ENCODE results near the gene MARCHF4.

MARCHF4 gene

DNA sequence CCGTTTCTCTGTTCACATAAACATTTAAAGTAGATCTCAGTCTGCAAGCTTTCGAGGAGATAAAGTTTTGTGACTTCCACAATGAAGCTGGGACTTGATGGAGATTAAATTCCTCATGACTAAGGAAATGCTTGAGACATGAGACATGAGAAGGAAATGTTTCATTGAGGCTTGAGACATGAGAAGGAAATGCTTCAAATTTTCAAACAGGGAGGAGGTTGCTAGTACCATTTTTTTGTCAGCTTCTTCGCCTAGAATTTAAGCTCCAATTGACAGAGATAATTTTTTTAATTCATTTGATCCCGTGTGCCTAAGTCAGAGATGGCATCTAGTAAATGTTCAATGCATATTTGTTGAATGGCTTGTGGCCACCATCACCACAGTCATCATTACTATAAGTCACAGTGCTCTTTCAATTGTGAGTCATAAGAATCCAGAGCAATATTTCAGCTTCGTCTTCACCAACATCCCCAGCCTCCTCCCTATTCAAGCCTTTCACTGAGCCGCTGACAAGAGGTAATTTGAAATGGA lies 543 bp upstream of the MARCHF4 start:
- DNase-seq = no peak
- Mint-ChIP-seq H3K9me3 (no peaks in the 10 kb centered on the region), H3K36me3 (ENCODE audit: low read depth) (no peaks in the 10 kb centered on the region), H3K27me3 (ENCODE audit: low read depth, poor library complexity) (peaks cover 93% of the 10 kb centered on the region), H3K4me1 (peaks cover 16% of the 10 kb centered on the region), H3K4me3 (peak overlapping the region; percentile 78), H3K27ac (no peak overlapping the region)
- TF ChIP-seq, protein P1, sequence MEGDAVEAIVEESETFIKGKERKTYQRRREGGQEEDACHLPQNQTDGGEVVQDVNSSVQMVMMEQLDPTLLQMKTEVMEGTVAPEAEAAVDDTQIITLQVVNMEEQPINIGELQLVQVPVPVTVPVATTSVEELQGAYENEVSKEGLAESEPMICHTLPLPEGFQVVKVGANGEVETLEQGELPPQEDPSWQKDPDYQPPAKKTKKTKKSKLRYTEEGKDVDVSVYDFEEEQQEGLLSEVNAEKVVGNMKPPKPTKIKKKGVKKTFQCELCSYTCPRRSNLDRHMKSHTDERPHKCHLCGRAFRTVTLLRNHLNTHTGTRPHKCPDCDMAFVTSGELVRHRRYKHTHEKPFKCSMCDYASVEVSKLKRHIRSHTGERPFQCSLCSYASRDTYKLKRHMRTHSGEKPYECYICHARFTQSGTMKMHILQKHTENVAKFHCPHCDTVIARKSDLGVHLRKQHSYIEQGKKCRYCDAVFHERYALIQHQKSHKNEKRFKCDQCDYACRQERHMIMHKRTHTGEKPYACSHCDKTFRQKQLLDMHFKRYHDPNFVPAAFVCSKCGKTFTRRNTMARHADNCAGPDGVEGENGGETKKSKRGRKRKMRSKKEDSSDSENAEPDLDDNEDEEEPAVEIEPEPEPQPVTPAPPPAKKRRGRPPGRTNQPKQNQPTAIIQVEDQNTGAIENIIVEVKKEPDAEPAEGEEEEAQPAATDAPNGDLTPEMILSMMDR (IDR thresholded peaks at IDR 0.05) = no peak

DNA sequence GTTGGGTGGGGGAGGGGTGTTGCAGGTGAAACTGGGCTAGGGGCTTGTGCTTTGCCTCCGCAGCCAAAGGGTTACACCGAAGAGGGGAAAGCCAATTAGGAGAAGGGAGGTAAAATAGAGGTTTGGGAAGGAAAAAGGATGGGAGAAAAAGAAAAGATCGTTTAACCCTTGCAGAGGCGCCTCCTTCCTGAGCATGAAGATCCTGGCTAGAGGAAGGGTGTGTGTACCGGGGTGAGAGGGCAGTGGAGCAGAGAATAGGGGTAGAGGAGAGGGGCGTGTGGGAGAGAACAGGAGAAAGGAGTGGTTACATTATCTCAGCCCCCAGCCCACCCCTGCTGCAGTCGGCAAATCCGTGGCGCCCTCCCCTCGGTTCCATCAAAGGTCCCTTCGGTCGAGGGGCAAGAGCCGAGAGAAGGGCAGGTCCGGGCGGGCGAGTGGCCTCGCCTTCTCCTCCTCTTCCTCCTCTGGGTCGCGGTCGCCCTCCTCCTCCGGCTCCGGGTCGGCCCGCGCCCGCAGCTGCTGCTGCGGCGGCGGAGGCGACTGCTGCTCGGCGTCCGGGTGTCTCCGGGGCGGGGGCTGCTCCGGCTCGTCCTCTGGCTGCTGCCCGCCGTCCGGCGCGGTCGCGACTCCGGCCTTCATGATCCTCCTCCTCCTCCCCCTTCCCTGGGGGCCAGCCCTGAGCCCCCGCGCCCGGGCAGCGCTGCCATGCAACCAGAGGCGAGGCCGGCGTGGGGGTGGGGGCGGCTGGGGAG lies 1.1 kb downstream of the MARCHF4 start:
- TF ChIP-seq, protein P1 (IDR thresholded peaks at IDR 0.05) = no peak
- Mint-ChIP-seq H3K9me3 (no peaks in the 10 kb centered on the region), H3K27me3 (ENCODE audit: low read depth, poor library complexity) (peaks cover 95% of the 10 kb centered on the region), H3K4me1 (peaks cover 16% of the 10 kb centered on the region), H3K27ac (no peak overlapping the region), H3K36me3 (ENCODE audit: low read depth) (no peaks in the 10 kb centered on the region), H3K4me3 (peak overlapping the region; percentile 82)
- DNase-seq = peak; percentile 57

DNA sequence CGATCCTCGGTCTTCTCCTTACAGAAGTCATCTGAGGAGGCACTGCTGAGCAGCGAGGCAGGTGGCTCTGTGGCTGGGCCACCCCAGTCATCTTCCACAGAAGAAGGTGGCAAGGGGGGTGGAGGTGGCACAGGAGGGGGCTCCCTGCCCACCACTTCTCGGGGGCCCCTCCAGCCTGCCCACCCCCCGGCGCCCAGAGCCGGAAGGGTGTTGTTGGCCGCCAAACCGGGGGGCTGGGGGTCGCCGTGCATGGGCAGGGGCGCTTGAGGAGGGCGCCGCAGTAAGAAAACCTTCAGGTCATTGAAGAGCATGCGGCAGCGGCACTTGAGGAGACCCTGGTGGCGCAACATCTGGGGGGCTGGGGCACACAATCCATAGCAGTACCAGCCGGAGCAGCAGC lies 2.5 kb downstream of the MARCHF4 start:
- Mint-ChIP-seq H3K9me3 (no peaks in the 10 kb centered on the region), H3K4me3 (peak overlapping the region; percentile 46), H3K27me3 (ENCODE audit: low read depth, poor library complexity) (peaks cover 91% of the 10 kb centered on the region), H3K4me1 (peaks cover 16% of the 10 kb centered on the region), H3K27ac (no peak overlapping the region), H3K36me3 (ENCODE audit: low read depth) (no peaks in the 10 kb centered on the region)
- no peak for DNase-seq
- TF ChIP-seq, protein P1 (IDR thresholded peaks at IDR 0.05) = no peak

DNA sequence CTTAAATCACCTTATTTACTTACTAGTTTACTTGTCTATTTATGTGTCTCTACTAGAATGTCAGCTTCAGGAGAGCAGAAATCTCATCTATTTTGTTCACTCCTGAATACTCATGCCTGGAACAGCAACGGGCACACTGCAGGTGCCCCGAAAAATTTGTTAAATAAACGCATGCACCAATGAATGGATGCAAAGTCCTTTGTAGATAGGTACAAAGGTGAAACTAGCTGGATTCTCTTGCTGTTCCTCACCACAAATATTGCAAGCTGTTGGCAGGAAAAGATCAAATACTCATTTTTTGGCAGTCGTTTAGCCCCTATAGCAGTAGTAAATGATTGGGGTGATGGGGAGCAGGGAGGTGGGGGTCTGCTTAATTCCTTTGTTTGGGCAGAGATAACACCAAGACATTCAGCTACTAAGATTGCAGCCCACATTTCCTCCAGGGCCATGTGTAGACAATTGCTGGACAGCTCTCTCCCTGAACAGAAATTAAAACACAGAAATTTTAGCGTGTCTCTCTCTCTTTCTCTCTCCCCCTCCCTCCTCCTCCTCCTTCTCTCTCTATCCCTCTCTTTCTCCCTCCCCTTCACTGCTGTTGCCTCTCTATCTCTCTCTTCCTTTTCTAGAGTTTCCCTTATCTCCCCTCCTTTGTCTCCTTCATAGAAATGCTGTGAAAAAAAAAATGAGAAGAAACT lies 5.4 kb downstream of the MARCHF4 start:
- TF ChIP-seq, protein P1 (IDR thresholded peaks at IDR 0.05) = no peak
- no peak for DNase-seq
- Mint-ChIP-seq H3K9me3 (no peaks in the 10 kb centered on the region), H3K4me1 (peaks cover 8% of the 10 kb centered on the region), H3K27me3 (ENCODE audit: low read depth, poor library complexity) (peaks cover 77% of the 10 kb centered on the region), H3K27ac (no peak overlapping the region), H3K36me3 (ENCODE audit: low read depth) (no peaks in the 10 kb centered on the region), H3K4me3 (no peak overlapping the region)

DNA sequence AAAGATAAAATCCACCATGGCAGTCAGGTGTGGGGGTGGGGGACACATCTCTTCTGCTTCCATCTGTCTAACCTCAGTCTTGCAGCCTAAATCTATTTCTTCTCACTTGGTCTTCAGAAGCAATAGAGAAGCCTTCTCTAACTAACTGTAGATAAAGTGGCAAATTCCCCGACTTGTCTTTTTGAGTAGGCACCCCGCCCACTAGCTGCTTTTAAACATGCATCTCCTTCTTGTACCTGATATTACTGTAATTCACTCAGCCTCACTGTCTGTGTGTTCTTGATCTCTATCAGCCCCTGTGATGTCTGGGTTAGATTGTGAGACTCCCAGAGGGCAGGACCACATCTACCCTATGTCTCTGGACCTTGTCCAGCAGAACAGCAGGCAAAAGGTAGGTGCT lies 6.8 kb downstream of the MARCHF4 start:
- no peak for DNase-seq
- Mint-ChIP-seq H3K27ac (no peak overlapping the region), H3K4me3 (no peak overlapping the region), H3K36me3 (ENCODE audit: low read depth) (no peaks in the 10 kb centered on the region), H3K9me3 (no peaks in the 10 kb centered on the region), H3K4me1 (peaks cover 2% of the 10 kb centered on the region), H3K27me3 (ENCODE audit: low read depth, poor library complexity) (peaks cover 72% of the 10 kb centered on the region)
- TF ChIP-seq, protein P1 (IDR thresholded peaks at IDR 0.05) = no peak
